ENCODE results near the gene IKZF2. TPM values are rescaled to one million over a fixed set of nuclear protein-coding genes. Genes with fewer than 3 reads are reported as not detected.

IKZF2 gene
- total and polyA plus RNA-seq, 2 of the 4 experiments (the other 2 are of a cell fraction), result 2.1 to 25.5 TPM

GRCh38 chr2:212956665-212957607 lies 194.5 kb downstream of the IKZF2 start:
- Histone ChIP-seq H3K36me3 (ENCODE audit: control insufficient read depth, insufficient read depth, low read length) (no peaks in the 10 kb centered on the region), H3K4me3 (ENCODE audit: insufficient read depth, low read depth, low read length) (no peak overlapping the region), H2AK5ac (ENCODE audit: low read depth, low read length) (no peak overlapping the region), H3K27me3 (ENCODE audit: control insufficient read depth, insufficient read depth, low read length) (no peaks in the 10 kb centered on the region), H3K9me1 (ENCODE audit: insufficient read depth, low read length) (no peaks in the 10 kb centered on the region), H3K27ac (ENCODE audit: insufficient read depth, low read length) (no peak overlapping the region), H3K9me3 (ENCODE audit: control insufficient read depth, insufficient read depth, low read length) (no peaks in the 10 kb centered on the region), H2BK120ac (ENCODE audit: low read depth, low read length) (no peak overlapping the region), H4K91ac (ENCODE audit: insufficient read depth, low read depth, low read length) (no peak overlapping the region), H3K23ac (ENCODE audit: low read depth, low read length) (no peak overlapping the region), H3K4me2 (ENCODE audit: low read depth, low read length) (peak overlapping the region; percentile 64; the same call in 1 of the 2 replicates), H2AK9ac (replicated peaks; ENCODE audit: low read depth, low read length, poor library complexity) (no peak overlapping the region), H3K9ac (ENCODE audit: low read depth, low read length) (no peak overlapping the region), H3K56ac (ENCODE audit: extremely low read depth, insufficient read depth, low read length) (no peak overlapping the region), H4K20me1 (ENCODE audit: insufficient read depth, low read length) (no peaks in the 10 kb centered on the region), H2BK15ac (ENCODE audit: low read depth, low read length) (no peak overlapping the region), H3K4me1 (ENCODE audit: control insufficient read depth, insufficient read depth, low read length) (peaks cover 1% of the 10 kb centered on the region; the same call in 1 of the 2 replicates), H2BK5ac (ENCODE audit: low read depth, low read length, poor library complexity, severe bottlenecking) (no peak overlapping the region), H3K14ac (replicated peaks; ENCODE audit: low read depth, low read length) (no peak overlapping the region), H3K18ac (ENCODE audit: low read depth, low read length) (no peak overlapping the region; the same call in 1 of the 2 replicates), H4K5ac (ENCODE audit: low read depth, low read length) (no peak overlapping the region; the same call in 1 of the 2 replicates), H3K79me1 (ENCODE audit: low read depth in 1 of 2, low read length in 2 of 2) (no peaks in the 10 kb centered on the region), H2BK20ac (ENCODE audit: low read depth, low read length) (no peak overlapping the region), H4K8ac (ENCODE audit: low read depth in 2 of 2, low read length in 2 of 2) (no peak overlapping the region), H2AFZ (replicated peaks; ENCODE audit: low read length, poor library complexity) (no peak overlapping the region), H3K4ac (ENCODE audit: low read depth, low read length) (no peak overlapping the region)
- dilution Hi-C loops (cut with HindIII; ENCODE audit: low sequenced_read_pairs, unreplicated experiment) (no loop called here), intact Hi-C loops (cut with micrococcal nuclease) (no loop called here), in situ Hi-C loops (cut with MboI; ENCODE audit: low sequenced_read_pairs) (no loop called here)
- no TSS peak for BruUV-seq (replicated peaks)
- CTCF ChIA-PET, result interaction anchor here (0.9 to 1.3 kb wide), 2 partner anchors 10 to 12 kb away, joined by 3 read pairs; no protein-coding TSS in a partner anchor
- no peak for TF ChIP-seq ELK1 (IDR thresholded peaks at IDR 0.05; ENCODE audit: borderline replicate concordance, low read depth, low read length)
- POLR2A ChIA-PET (ENCODE audit: unreplicated experiment), result no interaction called here
- DNase-seq (no peak), ATAC-seq (ENCODE audit: low read depth) (no peak)
- 100% methylated on average over 1 of the region's 6 CpGs; no CpG with 5 or more reads in 1 of the 2 experiments for WGBS, 2 experiments (ENCODE audit: extremely low coverage in 2 of 2, insufficient read length in 1 of 2)

All from IMR-90 (cell line).